Neuronal stem cell (in vitro differentiated cells): ENCODE results near the gene ZGRF1.
"Not testable (repeated sequence)": the region's sequence is repeated elsewhere in the genome, so short reads cannot be mapped to it uniquely, and the experiment has no call there.

Experiments
- DNase-seq: peaks from one replicate; pipeline ENCODE4 v3.0.0-alpha.2; 2013; ENCODE audit warnings: low spot score
- H2AFZ ChIP-seq: one replicate; pipeline ENCODE4 v1.6.1; 2013; ENCODE audit warnings: mild to moderate bottlenecking, low read length, inconsistent platforms
- H2AK5ac ChIP-seq: 2 replicates; pipeline ENCODE4 v1.6.1; 2013; ENCODE audit warnings: low read depth, mild to moderate bottlenecking, inconsistent platforms, low read length, moderate library complexity, mixed read lengths
- H2BK120ac ChIP-seq: 2 replicates; pipeline ENCODE4 v1.6.1; 2013; ENCODE audit warnings: low read depth, mild to moderate bottlenecking, inconsistent platforms, low read length, moderate library complexity, mixed read lengths
- H2BK12ac ChIP-seq: one replicate; pipeline ENCODE4 v1.6.1; 2013; ENCODE audit warnings: low read length, inconsistent platforms
- H2BK15ac ChIP-seq: 2 replicates; pipeline ENCODE4 v1.6.1; 2013; ENCODE audit warnings: mild to moderate bottlenecking, low read length, inconsistent platforms, mixed read lengths
- H2BK5ac ChIP-seq: one replicate; pipeline ENCODE4 v1.6.1; 2013; ENCODE audit warnings: inconsistent platforms, mild to moderate bottlenecking, low read length, moderate library complexity
- H3K14ac ChIP-seq: one replicate; pipeline ENCODE4 v1.6.1; 2013; ENCODE audit warnings: low read length, inconsistent platforms
- H3K18ac ChIP-seq: 2 replicates; pipeline ENCODE4 v1.6.1; 2013; ENCODE audit warnings: low read length, inconsistent platforms
- H3K23ac ChIP-seq: 2 replicates; pipeline ENCODE4 v1.6.1; 2013; ENCODE audit warnings: low read depth, mild to moderate bottlenecking, mixed read lengths, low read length, inconsistent platforms; ENCODE audit not compliant: poor library complexity
- H3K27ac ChIP-seq: replicated peaks from 3 replicates; pipeline ENCODE4 v1.5.1; 2013; ENCODE audit warnings: low read length, inconsistent platforms
- H3K27me3 ChIP-seq, 3 experiments: 2 replicates each; pipeline ENCODE4 v1.6.1; 2013; ENCODE audit warnings: low read length in 3 of 3, mild to moderate bottlenecking in 2 of 3, inconsistent platforms in 1 of 3, low read depth in 1 of 3, mixed read lengths in 1 of 3, moderate library complexity in 1 of 3; ENCODE audit not compliant: control insufficient read depth in 3 of 3, insufficient read depth in 3 of 3
- H3K36me3 ChIP-seq, 2 donors: replicated peaks in 1 of 2; 2 replicates each; pipeline ENCODE4 v1.6.1; 2013; ENCODE audit warnings: low read length in 2 of 2; ENCODE audit not compliant: control insufficient read depth in 2 of 2, insufficient read depth in 2 of 2
- H3K4ac ChIP-seq: 2 replicates; pipeline ENCODE4 v1.6.1; 2013; ENCODE audit warnings: inconsistent platforms, mild to moderate bottlenecking, low read length, moderate library complexity
- H3K4me1 ChIP-seq, 2 donors: 1 replicate in 1 of 2; 2 replicates in 1 of 2; pipeline ENCODE4 v1.6.1; 2013; ENCODE audit warnings: low read length in 2 of 2, low read depth in 1 of 2; ENCODE audit not compliant: control insufficient read depth in 2 of 2, insufficient read depth in 1 of 2
- H3K4me2 ChIP-seq: one replicate; pipeline ENCODE4 v1.6.1; 2013; ENCODE audit warnings: mild to moderate bottlenecking, low read length, inconsistent platforms; ENCODE audit not compliant: insufficient read depth, poor library complexity, severe bottlenecking
- H3K4me3 ChIP-seq, 2 donors: 2 replicates each; pipeline ENCODE4 v1.5.1; 2013; ENCODE audit warnings: low read length in 2 of 2, mild to moderate bottlenecking in 2 of 2, inconsistent platforms in 1 of 2, moderate library complexity in 1 of 2
- H3K79me1 ChIP-seq: one replicate; pipeline ENCODE4 v1.6.1; 2013; ENCODE audit warnings: low read depth, mild to moderate bottlenecking, inconsistent platforms, low read length, moderate library complexity
- H3K9ac ChIP-seq: one replicate; pipeline ENCODE4 v1.6.1; 2013; ENCODE audit warnings: mild to moderate bottlenecking, low read depth, low read length, inconsistent platforms; ENCODE audit not compliant: poor library complexity
- H3K9me3 ChIP-seq, 2 donors: replicated peaks in 1 of 2; 2 replicates each; pipeline versions ENCODE3 to v1.6.1; 2013; ENCODE audit warnings: low read length in 2 of 2, mild to moderate bottlenecking in 2 of 2, inconsistent platforms in 1 of 2, low read depth in 1 of 2, mixed read lengths in 1 of 2, moderate library complexity in 1 of 2; ENCODE audit not compliant: control insufficient read depth in 2 of 2, insufficient read depth in 1 of 2
- H4K8ac ChIP-seq: one replicate; pipeline ENCODE4 v1.6.1; 2013; ENCODE audit warnings: low read depth, mild to moderate bottlenecking, inconsistent platforms, low read length, moderate library complexity
- H4K91ac ChIP-seq: one replicate; pipeline ENCODE4 v1.6.1; 2013; ENCODE audit warnings: low read length, low read depth, mild to moderate bottlenecking, inconsistent platforms; ENCODE audit not compliant: poor library complexity
- WGBS, 2 donors: extraction: QIAGEN DNeasy Blood & Tissue Kit; methylation state at CpG; one replicate each; pipeline ENCODE4 v1.1.7; 2013; ENCODE audit warnings: missing lambda C conversion rate in 2 of 2, mixed read lengths in 1 of 2; ENCODE audit not compliant: insufficient read length in 2 of 2, insufficient replicate concordance in 1 of 2; ENCODE audit errors: extremely low coverage in 2 of 2; 5-methylcytosine and 5-hydroxymethylcytosine counted together

The ZGRF1 gene

GRCh38 chr4:112664611-112665010 lies 27.9 kb upstream of the ZGRF1 start:
- Histone ChIP-seq H3K79me1 (no peaks in the 10 kb centered on the region), H3K4me2 (no peak overlapping the region), H3K14ac (no peak overlapping the region), H3K9ac (no peak overlapping the region), H3K9me3 (no peaks in the 10 kb centered on the region), H3K27ac (no peak overlapping the region), H3K23ac (no peak overlapping the region), H3K4me1 (peaks cover 0 to 4% of the 10 kb centered on the region in 2 donors), H2BK120ac (no peak overlapping the region), H3K4ac (no peak overlapping the region), H3K36me3 (no peaks in the 10 kb centered on the region), H2BK15ac (no peak overlapping the region), H2BK12ac (no peak overlapping the region), H4K91ac (no peak overlapping the region), H3K27me3 (no peaks in the 10 kb centered on the region), H2AK5ac (no peak overlapping the region), H3K4me3 (no peak overlapping the region), H2BK5ac (no peak overlapping the region), H2AFZ (no peak overlapping the region), H3K18ac (no peak overlapping the region), H4K8ac (no peak overlapping the region)
- no peak for DNase-seq
- WGBS, 2 donors = no CpG with 5 or more reads among the region's 2 CpGs

GRCh38 chr4:112656115-112656514 lies 19.4 kb upstream of the ZGRF1 start:
- not testable (repeated sequence) for H4K8ac ChIP-seq, H2BK12ac ChIP-seq, H3K18ac ChIP-seq, H2AFZ ChIP-seq, H3K79me1 ChIP-seq, H3K9me3 ChIP-seq, H3K9ac ChIP-seq, H3K23ac ChIP-seq, H2AK5ac ChIP-seq, H4K91ac ChIP-seq, H3K27me3 ChIP-seq, H2BK120ac ChIP-seq, H3K14ac ChIP-seq, H3K4me2 ChIP-seq, H3K4me1 ChIP-seq, H3K27ac ChIP-seq, H2BK5ac ChIP-seq, DNase-seq, H3K4ac ChIP-seq, H3K4me3 ChIP-seq, H2BK15ac ChIP-seq
- no CpG with 5 or more reads among the region's 5 CpGs for WGBS, 2 donors
- peaks cover 2 to 72% of the 10 kb centered on the region in 2 donors for H3K36me3 ChIP-seq

GRCh38 chr4:112655270-112655669 lies 18.6 kb upstream of the ZGRF1 start:
- H3K23ac ChIP-seq = no peak overlapping the region
- H4K91ac ChIP-seq = no peak overlapping the region
- no peak overlapping the region for H2AK5ac ChIP-seq
- H3K79me1 ChIP-seq = no peaks in the 10 kb centered on the region
- H3K27ac ChIP-seq = peak overlapping the region; percentile 45
- no peak overlapping the region for H2BK120ac ChIP-seq
- H3K18ac ChIP-seq = no peak overlapping the region
- no CpG with 5 or more reads among the region's 5 CpGs for WGBS, 2 donors
- no peak overlapping the region for H4K8ac ChIP-seq
- DNase-seq = no peak
- H3K36me3 ChIP-seq = peaks cover 2 to 80% of the 10 kb centered on the region in 2 donors
- no peak overlapping the region for H3K14ac ChIP-seq
- H3K4me3 ChIP-seq = no peak overlapping the region
- no peak overlapping the region for H2AFZ ChIP-seq
- H3K4me1 ChIP-seq = peaks cover 2 to 3% of the 10 kb centered on the region in 2 donors
- H3K4ac ChIP-seq = no peak overlapping the region
- H3K9me3 ChIP-seq = no peaks in the 10 kb centered on the region
- H3K27me3 ChIP-seq = no peaks in the 10 kb centered on the region
- no peak overlapping the region for H3K9ac ChIP-seq
- H2BK15ac ChIP-seq = no peak overlapping the region
- H2BK12ac ChIP-seq = no peak overlapping the region
- no peak overlapping the region for H2BK5ac ChIP-seq
- H3K4me2 ChIP-seq = no peak overlapping the region

GRCh38 chr4:112652216-112652615 lies 15.5 kb upstream of the ZGRF1 start:
- H3K4me3 ChIP-seq = no peak overlapping the region
- no peak overlapping the region for H2AFZ ChIP-seq
- peak; percentile 51 for DNase-seq
- no peak overlapping the region for H3K4ac ChIP-seq
- H3K18ac ChIP-seq = no peak overlapping the region
- H2BK120ac ChIP-seq = no peak overlapping the region
- H2BK5ac ChIP-seq = no peak overlapping the region
- no peak overlapping the region for H2BK12ac ChIP-seq
- H2AK5ac ChIP-seq = no peak overlapping the region
- H3K27ac ChIP-seq = no peak overlapping the region
- no peak overlapping the region for H3K9ac ChIP-seq
- H3K4me1 ChIP-seq = peaks cover 3 to 11% of the 10 kb centered on the region in 2 donors
- no peaks in the 10 kb centered on the region for H3K9me3 ChIP-seq
- H4K8ac ChIP-seq = no peak overlapping the region
- no peak overlapping the region for H3K23ac ChIP-seq
- WGBS, 2 donors = no CpG with 5 or more reads among the region's 1 CpG
- no peak overlapping the region for H3K14ac ChIP-seq
- H3K79me1 ChIP-seq = no peaks in the 10 kb centered on the region
- H3K36me3 ChIP-seq = peaks cover 2 to 93% of the 10 kb centered on the region in 2 donors
- H3K27me3 ChIP-seq = no peaks in the 10 kb centered on the region
- no peak overlapping the region for H3K4me2 ChIP-seq
- no peak overlapping the region for H2BK15ac ChIP-seq
- no peak overlapping the region for H4K91ac ChIP-seq
